ENCODE measurements around the gene COL15A1. TPM values are rescaled to one million over a fixed set of nuclear protein-coding genes. Genes with fewer than 3 reads are reported as not detected.

COL15A1 gene
- total and polyA plus RNA-seq, 4 experiments from 2014 or later, result not detected

DNA sequence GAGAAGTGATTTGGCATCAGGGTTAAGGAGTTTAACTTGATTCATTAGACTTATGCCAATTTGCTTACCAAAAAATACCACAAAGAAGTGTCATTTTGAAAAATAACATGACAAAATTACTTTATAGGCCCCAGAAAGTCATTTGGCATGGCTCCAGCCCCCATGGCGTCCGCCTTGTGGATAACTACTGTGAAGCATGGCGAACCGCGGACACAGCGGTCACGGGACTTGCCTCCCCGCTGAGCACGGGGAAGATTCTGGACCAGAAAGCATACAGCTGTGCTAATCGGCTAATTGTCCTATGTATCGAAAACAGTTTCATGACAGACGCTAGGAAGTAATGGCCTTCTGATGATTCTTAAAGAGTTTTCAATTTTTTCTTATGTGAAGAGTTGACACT lies 125.8 kb downstream of the COL15A1 start:
- Mint-ChIP-seq H3K4me1 (peaks cover 24 to 75% (median 47%) of the 10 kb centered on the region in 4 donors), H3K27me3 (no peaks in the 10 kb centered on the region), H3K4me3 (peak overlapping the region in 4 of 8 donors; percentile 12 to 73 (median 62)), H3K9me3 (peaks cover 0 to 2% (median 0%) of the 10 kb centered on the region in 8 donors), H3K36me3 (no peaks in the 10 kb centered on the region), H3K27ac (peak overlapping the region; percentile 41 to 92 (median 81))
- Histone ChIP-seq H3K9me3 (ENCODE audit: control insufficient read depth in 1 of 2, low read length in 2 of 2) (no peaks in the 10 kb centered on the region), H3K36me3 (ENCODE audit: insufficient read depth, low read length) (no peaks in the 10 kb centered on the region), H3K4me1 (ENCODE audit: insufficient read depth, low read length) (peaks cover 18% of the 10 kb centered on the region), H3K27me3 (ENCODE audit: insufficient read depth, low read length) (no peaks in the 10 kb centered on the region), H3K27ac (ENCODE audit: low read depth, low read length) (no peak overlapping the region), H3K4me3 (ENCODE audit: low read length in 2 of 2) (no peak overlapping the region)
- ChIA-PET POLR2A (ENCODE audit: partially characterized antibody) (interaction anchor here (1.0 to 2.6 kb wide), 4 partner anchors 11 to 36 kb away, joined by 3 to 22 read pairs (median 8); partner anchors contain the start of gene TGFBR1), CTCF (ENCODE audit: partially characterized antibody) (no interaction called here)
- intact Hi-C loops (cut with micrococcal nuclease), result no loop called here
- no peak for DNase-seq

- peaks cover 0 to 2% (median 0%) of the 10 kb centered on the region in 8 donors for H3K9me3 Mint-ChIP-seq
- Histone ChIP-seq H3K36me3 (ENCODE audit: insufficient read depth, low read length) (no peaks in the 10 kb centered on the region), H3K27me3 (ENCODE audit: insufficient read depth, low read length) (no peaks in the 10 kb centered on the region), H3K4me3 (ENCODE audit: low read length in 2 of 2) (no peak overlapping the region), H3K4me1 (ENCODE audit: insufficient read depth, low read length) (peaks cover 30% of the 10 kb centered on the region), H3K27ac (ENCODE audit: low read depth, low read length) (no peak overlapping the region), H3K9me3 (ENCODE audit: control insufficient read depth in 1 of 2, low read length in 2 of 2) (no peaks in the 10 kb centered on the region)
- no peak overlapping the region for H3K4me3 Mint-ChIP-seq
- ChIA-PET POLR2A (ENCODE audit: partially characterized antibody) (interaction anchor here (0.8 kb wide), 1 partner anchor 13 kb away, joined by 3 read pairs; no protein-coding TSS in a partner anchor), CTCF (ENCODE audit: partially characterized antibody) (no interaction called here)
- intact Hi-C loops (cut with micrococcal nuclease), result no loop called here
- H3K4me1 Mint-ChIP-seq, result peaks cover 31 to 78% (median 50%) of the 10 kb centered on the region in 4 donors
- H3K27ac Mint-ChIP-seq, result peak overlapping the region in 4 of 7 donors; percentile 45 to 75 (median 62)
- DNase-seq, result no peak
- H3K36me3 Mint-ChIP-seq, result no peaks in the 10 kb centered on the region
- H3K27me3 Mint-ChIP-seq, result no peaks in the 10 kb centered on the region
Measured at GRCh38 chr9:99070681-99071080, 127.0 kb downstream of the COL15A1 start.

- intact Hi-C loops (cut with micrococcal nuclease), result no loop called here
Measured at GRCh38 chr9:99071313-99072039, 127.8 kb downstream of the COL15A1 start.

GRCh38 chr9:99072040-99072394 lies 128.3 kb downstream of the COL15A1 start:
- H3K36me3 ChIP-seq (ENCODE audit: insufficient read depth, low read length), result no peaks in the 10 kb centered on the region
- no peaks in the 10 kb centered on the region for H3K36me3 Mint-ChIP-seq
- H3K4me3 ChIP-seq (ENCODE audit: low read length in 2 of 2), result no peak overlapping the region
- H3K27me3 ChIP-seq (ENCODE audit: insufficient read depth, low read length), result no peaks in the 10 kb centered on the region
- H3K9me3 ChIP-seq (ENCODE audit: control insufficient read depth in 1 of 2, low read length in 2 of 2), result no peaks in the 10 kb centered on the region
- intact Hi-C loops (cut with micrococcal nuclease), result no loop called here
- H3K27ac Mint-ChIP-seq, result peak overlapping the region in 5 of 7 donors; percentile 6 to 69 (median 48)
- peaks cover 42% of the 10 kb centered on the region for H3K4me1 ChIP-seq (ENCODE audit: insufficient read depth, low read length)
- peaks cover 0 to 2% (median 0%) of the 10 kb centered on the region in 8 donors for H3K9me3 Mint-ChIP-seq
- no peak overlapping the region for H3K27ac ChIP-seq (ENCODE audit: low read depth, low read length)
- no peaks in the 10 kb centered on the region for H3K27me3 Mint-ChIP-seq
- ChIA-PET CTCF (ENCODE audit: partially characterized antibody) (no interaction called here), POLR2A (ENCODE audit: partially characterized antibody) (no interaction called here)
- no peak for DNase-seq
- no peak overlapping the region for H3K4me3 Mint-ChIP-seq
- peaks cover 39 to 82% (median 54%) of the 10 kb centered on the region in 4 donors for H3K4me1 Mint-ChIP-seq

More at GRCh38 chr9:99071313-99072039, 127.8 kb downstream of the COL15A1 start:
- Histone ChIP-seq H3K4me3 (ENCODE audit: low read length in 2 of 2) (no peak overlapping the region), H3K27ac (ENCODE audit: low read depth, low read length) (no peak overlapping the region), H3K9me3 (ENCODE audit: control insufficient read depth in 1 of 2, low read length in 2 of 2) (no peaks in the 10 kb centered on the region), H3K36me3 (ENCODE audit: insufficient read depth, low read length) (no peaks in the 10 kb centered on the region), H3K27me3 (ENCODE audit: insufficient read depth, low read length) (no peaks in the 10 kb centered on the region), H3K4me1 (ENCODE audit: insufficient read depth, low read length) (peaks cover 37% of the 10 kb centered on the region)
- CTCF ChIA-PET (ENCODE audit: partially characterized antibody), result no interaction called here
- Mint-ChIP-seq H3K4me3 (peak overlapping the region in 1 of 8 donors; percentile 19), H3K27me3 (no peaks in the 10 kb centered on the region), H3K9me3 (peaks cover 0 to 2% (median 0%) of the 10 kb centered on the region in 8 donors), H3K27ac (peak overlapping the region in 5 of 7 donors; percentile 6 to 86 (median 59)), H3K4me1 (peaks cover 36 to 81% (median 53%) of the 10 kb centered on the region in 4 donors), H3K36me3 (no peaks in the 10 kb centered on the region)
- POLR2A ChIA-PET (ENCODE audit: partially characterized antibody), result interaction anchor here (0.8 kb wide), 1 partner anchor 14 kb away, joined by 3 read pairs; no protein-coding TSS in a partner anchor
- no peak for DNase-seq

DNA sequence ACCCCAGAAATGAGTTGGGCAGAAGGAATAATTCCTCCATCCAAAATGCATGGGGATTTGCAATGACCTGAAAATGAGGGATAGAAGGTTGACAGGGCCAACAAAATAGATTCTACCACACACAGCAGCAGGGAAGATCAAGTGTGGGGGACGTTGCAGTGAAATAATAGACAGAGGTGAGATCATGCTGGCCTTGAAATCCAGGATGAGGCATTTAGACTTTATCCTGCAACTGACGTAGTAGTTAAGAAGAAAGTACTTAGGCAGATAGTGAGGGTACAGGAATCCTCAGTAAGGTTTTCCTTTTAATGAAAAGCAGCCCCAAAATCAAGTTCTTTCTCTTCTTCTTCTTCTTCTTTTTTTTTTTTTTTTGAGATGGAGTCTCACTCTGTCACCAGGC lies 129.6 kb downstream of the COL15A1 start:
- peaks cover 0 to 2% (median 0%) of the 10 kb centered on the region in 8 donors for H3K9me3 Mint-ChIP-seq
- Histone ChIP-seq H3K27ac (ENCODE audit: low read depth, low read length) (no peak overlapping the region), H3K4me1 (ENCODE audit: insufficient read depth, low read length) (peaks cover 53% of the 10 kb centered on the region), H3K27me3 (ENCODE audit: insufficient read depth, low read length) (no peaks in the 10 kb centered on the region), H3K4me3 (ENCODE audit: low read length in 2 of 2) (no peak overlapping the region), H3K9me3 (ENCODE audit: control insufficient read depth in 1 of 2, low read length in 2 of 2) (no peaks in the 10 kb centered on the region), H3K36me3 (ENCODE audit: insufficient read depth, low read length) (no peaks in the 10 kb centered on the region)
- H3K36me3 Mint-ChIP-seq, result no peaks in the 10 kb centered on the region
- H3K4me1 Mint-ChIP-seq, result peaks cover 43 to 85% (median 59%) of the 10 kb centered on the region in 4 donors
- no peaks in the 10 kb centered on the region for H3K27me3 Mint-ChIP-seq
- H3K27ac Mint-ChIP-seq, result peak overlapping the region in 2 of 7 donors; percentile 26 to 38
- POLR2A ChIA-PET (ENCODE audit: partially characterized antibody), result no interaction called here
- CTCF ChIA-PET (ENCODE audit: partially characterized antibody), result no interaction called here
- no peak overlapping the region for H3K4me3 Mint-ChIP-seq
- no peak for DNase-seq
- intact Hi-C loops (cut with micrococcal nuclease), result no loop called here

GRCh38 chr9:99073985-99074901 lies 130.5 kb downstream of the COL15A1 start:
- no peak overlapping the region for H3K27ac ChIP-seq (ENCODE audit: low read depth, low read length)
- ChIA-PET POLR2A (ENCODE audit: partially characterized antibody) (interaction anchor here (0.6 to 7.2 kb wide), 2 partner anchors 15 to 82 kb away, joined by 3 to 58 read pairs; no protein-coding TSS in a partner anchor), CTCF (ENCODE audit: partially characterized antibody) (interaction anchor here (1.0 to 1.8 kb wide), 3 partner anchors 67 to 76 kb away, joined by 3 to 4 read pairs (median 4); no protein-coding TSS in a partner anchor)
- H3K9me3 Mint-ChIP-seq, result peaks cover 0 to 2% (median 0%) of the 10 kb centered on the region in 8 donors
- H3K36me3 Mint-ChIP-seq, result no peaks in the 10 kb centered on the region
- H3K27me3 Mint-ChIP-seq, result no peaks in the 10 kb centered on the region
- no peak overlapping the region for H3K4me3 Mint-ChIP-seq
- H3K4me3 ChIP-seq (ENCODE audit: low read length in 2 of 2), result no peak overlapping the region
- H3K36me3 ChIP-seq (ENCODE audit: insufficient read depth, low read length), result no peaks in the 10 kb centered on the region
- H3K27me3 ChIP-seq (ENCODE audit: insufficient read depth, low read length), result no peaks in the 10 kb centered on the region
- peak overlapping the region in 6 of 7 donors; percentile 6 to 73 (median 44) for H3K27ac Mint-ChIP-seq
- peaks cover 37 to 83% (median 56%) of the 10 kb centered on the region in 4 donors for H3K4me1 Mint-ChIP-seq
- no peak for DNase-seq
- H3K9me3 ChIP-seq (ENCODE audit: control insufficient read depth in 1 of 2, low read length in 2 of 2), result no peaks in the 10 kb centered on the region
- H3K4me1 ChIP-seq (ENCODE audit: insufficient read depth, low read length), result peaks cover 44% of the 10 kb centered on the region
- intact Hi-C loops (cut with micrococcal nuclease), result no loop called here

Data from CD4-positive, alpha-beta memory T cell (primary cell).